Stimulated activated naive CD8-positive, alpha-beta T cell treated with anti-CD3 and anti-CD28 coated beads, Interleukin-15, Interleukin-2, amounts not matched to agents 100 ng/mL and 50 ng/mL, for 24 hours (primary cell): ENCODE measurements around the gene MYH10.

ENCODE experiments used
- H3K27ac Mint-ChIP-seq: one replicate; pipeline ENCODE4 v1.8.0; 2021; ENCODE audit warnings: mild to moderate bottlenecking, mixed read lengths
- H3K27me3 Mint-ChIP-seq: one replicate; pipeline ENCODE4 v1.8.0; 2021; ENCODE audit warnings: mixed read lengths
- H3K36me3 Mint-ChIP-seq: one replicate; pipeline ENCODE4 v1.8.0; 2021; ENCODE audit warnings: low read depth, mixed read lengths
- H3K4me1 Mint-ChIP-seq: one replicate; pipeline ENCODE4 v1.8.0; 2021; ENCODE audit warnings: low read depth, mixed read lengths
- H3K4me3 Mint-ChIP-seq: one replicate; pipeline ENCODE4 v1.8.0; 2021; ENCODE audit warnings: mild to moderate bottlenecking, mixed read lengths
- H3K9me3 Mint-ChIP-seq: one replicate; pipeline ENCODE4 v1.8.0; 2021; ENCODE audit warnings: mixed read lengths

Gene MYH10

DNA sequence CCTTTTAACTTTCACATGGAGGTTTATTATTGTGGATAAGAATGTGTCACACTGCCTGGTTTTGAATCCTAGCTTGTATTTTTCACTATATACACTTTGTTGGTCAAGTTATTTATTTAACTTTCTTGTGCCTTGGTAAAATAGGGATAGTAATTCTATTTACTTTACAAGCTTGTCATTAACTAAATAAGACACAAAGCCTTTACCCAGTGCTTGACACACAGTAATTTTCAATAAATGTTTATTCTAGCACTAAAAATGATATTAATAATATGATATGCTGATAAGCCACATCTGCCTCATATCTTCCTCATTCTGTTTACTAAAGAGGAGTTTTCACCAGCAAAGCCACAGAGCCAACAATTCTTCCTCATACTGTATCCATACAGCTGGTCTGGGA, 27.8 kb downstream of the MYH10 start:
- Mint-ChIP-seq H3K4me1 (no peaks in the 10 kb centered on the region), H3K9me3 (no peaks in the 10 kb centered on the region), H3K27ac (no peak overlapping the region), H3K36me3 (no peaks in the 10 kb centered on the region), H3K27me3 (peaks cover 16% of the 10 kb centered on the region), H3K4me3 (no peak overlapping the region)

DNA sequence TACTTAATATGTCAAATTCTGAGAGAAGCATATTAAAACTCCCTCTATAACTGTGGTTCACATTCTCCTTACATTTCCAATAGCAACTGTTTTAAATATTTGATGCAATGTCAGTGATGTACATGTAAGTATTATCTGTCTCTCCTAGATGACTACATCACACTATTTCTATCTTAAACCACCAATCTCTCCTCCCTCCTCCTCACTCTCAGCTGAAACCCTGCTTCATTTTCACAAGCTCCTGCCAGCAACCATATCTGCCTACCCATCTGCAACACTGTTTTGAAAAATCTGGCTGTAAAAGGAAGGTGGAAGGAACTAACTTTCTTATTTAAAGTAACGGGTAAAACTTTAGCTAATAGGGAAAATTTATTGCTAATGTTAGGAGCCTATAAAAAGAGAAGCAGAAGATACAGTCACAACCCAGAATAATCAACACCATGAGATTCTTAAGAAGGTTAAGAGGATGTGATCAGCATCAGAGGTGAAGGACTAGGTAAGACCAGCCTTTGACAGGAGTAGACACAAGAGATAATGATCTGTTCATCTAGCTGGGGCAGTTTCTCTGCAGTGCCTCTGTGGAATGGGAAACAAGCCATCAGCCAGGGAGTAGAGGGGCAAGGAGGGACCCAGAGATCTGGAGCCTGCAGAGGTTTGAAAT, 31.0 kb downstream of the MYH10 start:
- Mint-ChIP-seq H3K4me3 (no peak overlapping the region), H3K27me3 (peaks cover 9% of the 10 kb centered on the region), H3K9me3 (no peaks in the 10 kb centered on the region), H3K36me3 (no peaks in the 10 kb centered on the region), H3K4me1 (no peaks in the 10 kb centered on the region), H3K27ac (no peak overlapping the region)

DNA sequence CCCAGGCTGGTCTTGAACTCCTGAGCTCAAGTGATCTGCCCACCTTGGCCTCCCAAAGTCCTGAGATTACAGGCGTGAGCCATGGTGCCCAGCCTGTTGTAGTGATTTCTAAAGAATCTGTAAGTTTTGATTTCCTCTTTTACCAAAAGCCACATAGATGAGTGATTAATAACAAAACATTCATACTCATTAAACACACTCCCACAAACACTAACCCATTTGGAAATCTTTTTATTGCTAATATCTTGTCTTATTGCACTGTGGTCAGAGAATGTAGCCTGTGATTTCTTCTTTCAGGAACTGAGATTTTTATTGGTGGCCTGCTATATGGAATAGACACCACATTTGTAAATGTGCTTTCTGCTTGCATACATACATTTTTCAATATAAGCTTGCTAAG, 31.6 kb downstream of the MYH10 start:
- H3K36me3 Mint-ChIP-seq = no peaks in the 10 kb centered on the region
- H3K4me1 Mint-ChIP-seq = no peaks in the 10 kb centered on the region
- H3K9me3 Mint-ChIP-seq = no peaks in the 10 kb centered on the region
- H3K4me3 Mint-ChIP-seq = no peak overlapping the region
- H3K27me3 Mint-ChIP-seq = peaks cover 9% of the 10 kb centered on the region
- no peak overlapping the region for H3K27ac Mint-ChIP-seq

DNA sequence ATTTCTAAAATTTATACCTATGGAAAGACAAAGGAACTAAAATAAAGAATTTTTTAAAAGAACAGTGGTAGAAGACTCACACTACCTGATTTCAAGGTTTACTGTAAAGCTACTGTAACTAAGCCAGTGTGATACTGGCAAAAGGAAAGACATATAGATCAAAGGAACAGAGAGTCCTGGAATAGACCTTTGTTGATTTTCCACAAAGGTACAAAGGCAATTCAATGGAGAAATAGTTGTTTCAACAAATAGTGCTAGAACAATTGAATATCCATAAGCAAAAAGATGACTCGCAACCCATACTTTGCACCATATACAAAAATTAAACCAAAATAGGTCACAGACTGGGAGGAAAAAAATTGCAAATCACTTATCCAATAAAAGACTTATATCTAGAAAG, 36.7 kb downstream of the MYH10 start:
- Mint-ChIP-seq H3K4me3 (no peak overlapping the region), H3K36me3 (no peaks in the 10 kb centered on the region), H3K27me3 (peaks cover 22% of the 10 kb centered on the region)

DNA sequence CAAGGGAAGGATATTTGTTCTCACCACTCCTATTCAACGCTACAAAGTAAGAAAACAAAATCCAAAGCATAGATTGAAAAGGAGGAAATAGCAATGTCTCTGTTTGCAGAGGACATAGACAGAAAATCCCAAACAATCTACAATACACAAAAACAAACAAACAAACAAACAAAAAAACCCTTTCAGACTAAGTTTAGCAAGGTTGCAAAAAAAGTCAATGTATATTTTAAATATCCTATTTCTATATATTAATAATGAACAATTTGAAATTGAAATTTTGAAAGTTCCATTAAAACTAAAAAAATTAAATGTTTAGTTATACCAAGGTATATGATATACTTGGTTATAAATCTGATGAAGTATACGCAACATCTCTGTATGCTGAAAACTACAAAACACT, 37.2 kb downstream of the MYH10 start:
- Mint-ChIP-seq H3K9me3 (no peaks in the 10 kb centered on the region), H3K27me3 (peaks cover 25% of the 10 kb centered on the region), H3K4me3 (no peak overlapping the region), H3K4me1 (no peaks in the 10 kb centered on the region), H3K36me3 (no peaks in the 10 kb centered on the region), H3K27ac (no peak overlapping the region)

More for the DNA sequence above, 36.7 kb downstream of the MYH10 start:
- Mint-ChIP-seq H3K9me3 (no peaks in the 10 kb centered on the region), H3K4me1 (no peaks in the 10 kb centered on the region), H3K27ac (no peak overlapping the region)

DNA sequence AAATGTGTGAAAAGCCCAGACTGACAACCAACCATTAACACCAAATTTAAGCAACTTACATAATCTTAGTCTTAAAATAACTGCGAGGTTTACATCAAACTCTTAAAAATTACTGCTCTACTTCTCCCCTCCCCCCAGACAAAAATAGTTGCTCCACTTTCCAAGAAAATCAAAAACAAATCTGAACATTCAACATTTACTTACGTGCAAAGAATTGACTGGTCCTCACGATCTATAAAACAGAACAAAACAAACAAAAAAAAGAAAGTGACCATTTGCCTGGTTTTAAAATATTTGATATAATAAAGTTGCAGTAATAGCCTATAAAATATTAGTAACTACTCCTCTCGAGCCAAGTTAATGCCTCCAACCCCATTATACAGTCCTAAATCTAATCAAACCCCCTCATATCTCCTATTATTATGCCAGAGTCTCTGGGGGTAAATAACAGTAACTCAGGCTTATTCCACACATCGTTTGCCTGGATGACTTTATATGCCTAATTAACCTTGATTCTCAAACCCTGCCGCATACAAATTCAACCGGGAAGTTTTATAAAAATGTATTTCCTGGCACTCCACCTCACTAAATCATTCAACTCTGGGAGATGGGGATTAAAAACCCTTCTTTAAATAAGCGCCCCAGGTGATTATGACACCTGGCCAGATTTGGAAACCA, 41.5 kb downstream of the MYH10 start:
- Mint-ChIP-seq H3K4me3 (no peak overlapping the region), H3K4me1 (no peaks in the 10 kb centered on the region), H3K27ac (no peak overlapping the region), H3K36me3 (no peaks in the 10 kb centered on the region), H3K27me3 (peaks cover 30% of the 10 kb centered on the region), H3K9me3 (no peaks in the 10 kb centered on the region)

DNA sequence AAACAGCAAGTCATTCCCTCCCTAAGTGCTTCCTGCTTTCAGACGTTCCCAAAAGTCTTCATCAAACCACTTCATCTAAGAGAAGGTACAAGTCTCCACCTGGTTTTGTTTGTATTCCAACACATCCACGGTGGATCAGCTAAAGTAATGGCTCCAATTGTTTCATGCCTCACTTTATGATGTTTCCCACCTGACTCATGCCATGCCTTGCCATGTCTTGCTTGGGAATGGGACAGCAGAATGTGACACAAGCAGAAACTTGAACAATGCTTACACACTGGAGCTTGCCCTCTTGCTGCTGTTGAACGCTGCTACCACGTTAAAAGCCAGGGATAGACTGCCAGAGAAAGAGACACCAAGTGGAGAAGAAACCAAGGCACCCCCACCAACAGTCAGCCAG, 43.8 kb downstream of the MYH10 start:
- H3K4me3 Mint-ChIP-seq = no peak overlapping the region
- H3K27me3 Mint-ChIP-seq = peaks cover 16% of the 10 kb centered on the region

DNA sequence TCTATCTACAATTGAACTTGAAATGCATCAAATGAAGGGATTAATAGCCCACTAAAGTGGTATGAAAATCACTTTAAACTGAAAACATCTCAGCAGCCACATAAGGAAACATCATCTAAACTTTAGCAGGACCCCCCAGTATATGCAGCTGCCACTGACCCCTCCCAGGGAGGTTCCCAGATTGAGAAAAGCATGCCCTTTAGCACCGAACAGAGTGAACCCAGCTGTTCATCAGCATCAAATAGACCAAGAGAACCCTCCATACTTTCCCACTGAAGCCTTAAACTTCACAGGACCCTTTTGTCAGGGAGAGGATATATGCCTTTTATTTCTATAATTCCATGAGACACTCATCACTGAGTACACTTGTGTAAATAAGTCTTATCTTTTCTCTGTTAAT, 44.6 kb downstream of the MYH10 start:
- no peak overlapping the region for H3K4me3 Mint-ChIP-seq
- peaks cover 14% of the 10 kb centered on the region for H3K27me3 Mint-ChIP-seq
- H3K9me3 Mint-ChIP-seq = no peaks in the 10 kb centered on the region

More for the DNA sequence above, 43.8 kb downstream of the MYH10 start:
- Mint-ChIP-seq H3K36me3 (no peaks in the 10 kb centered on the region), H3K9me3 (no peaks in the 10 kb centered on the region), H3K4me1 (no peaks in the 10 kb centered on the region), H3K27ac (no peak overlapping the region)

DNA sequence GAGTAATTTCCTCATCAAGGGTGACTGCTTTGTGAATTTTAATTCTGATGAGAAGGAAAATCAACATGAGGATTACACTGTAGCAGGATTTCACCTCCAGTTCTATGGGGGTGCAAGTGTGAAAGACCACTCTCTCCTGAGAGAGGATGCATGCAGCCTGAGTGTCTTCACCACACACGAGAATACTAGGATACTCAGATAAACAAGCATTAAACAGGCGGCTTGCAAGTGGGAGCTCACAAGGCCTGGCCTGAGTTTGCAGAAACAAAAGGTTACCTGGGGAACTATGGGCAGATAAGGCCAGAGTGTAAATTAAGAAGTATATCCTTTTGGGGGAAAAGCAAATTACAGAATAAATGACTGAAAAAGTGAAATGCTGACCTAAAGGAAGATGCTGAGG, 46.6 kb downstream of the MYH10 start:
- Mint-ChIP-seq H3K4me1 (peaks cover 8% of the 10 kb centered on the region), H3K27me3 (peaks cover 11% of the 10 kb centered on the region), H3K27ac (no peak overlapping the region), H3K4me3 (no peak overlapping the region), H3K36me3 (no peaks in the 10 kb centered on the region), H3K9me3 (no peaks in the 10 kb centered on the region)

More for the DNA sequence above, 44.6 kb downstream of the MYH10 start:
- Mint-ChIP-seq H3K36me3 (no peaks in the 10 kb centered on the region), H3K27ac (no peak overlapping the region), H3K4me1 (peaks cover 5% of the 10 kb centered on the region)

DNA sequence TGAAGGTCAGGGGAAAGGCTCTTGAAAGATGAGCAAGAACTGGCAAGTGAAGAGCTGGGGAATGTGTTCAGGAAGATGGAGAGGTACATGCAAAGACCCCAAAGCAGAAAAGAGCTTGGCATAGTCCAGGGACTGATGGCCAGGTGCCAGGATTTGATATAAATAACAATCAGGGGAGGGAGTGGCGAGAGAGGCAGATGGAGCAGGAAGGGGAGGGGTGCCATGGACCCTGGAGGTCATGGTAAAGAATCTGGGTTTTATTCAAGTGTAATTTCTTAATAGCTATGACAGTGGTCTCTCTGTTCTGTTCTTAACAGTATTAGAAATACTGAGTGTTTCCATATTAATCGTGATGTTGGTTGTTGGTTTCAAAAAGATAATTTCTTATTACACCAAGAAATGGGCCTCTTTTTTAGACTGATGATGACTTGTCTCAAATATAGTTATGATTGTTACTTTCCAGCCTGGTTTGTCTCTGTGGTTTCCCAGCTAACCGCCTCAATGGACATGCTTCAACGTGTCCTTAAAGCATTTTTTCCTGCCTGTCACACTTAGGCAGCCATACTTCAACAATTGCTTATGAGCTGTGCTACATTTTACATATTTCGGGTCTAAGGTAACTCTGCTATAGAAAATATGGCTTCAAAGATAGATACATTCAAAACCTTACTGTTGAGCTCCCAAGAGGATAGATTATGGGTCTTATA, 49.4 kb downstream of the MYH10 start:
- Mint-ChIP-seq H3K4me1 (peaks cover 11% of the 10 kb centered on the region), H3K27ac (peak overlapping the region; percentile 36), H3K27me3 (no peaks in the 10 kb centered on the region), H3K4me3 (no peak overlapping the region), H3K9me3 (no peaks in the 10 kb centered on the region), H3K36me3 (no peaks in the 10 kb centered on the region)

DNA sequence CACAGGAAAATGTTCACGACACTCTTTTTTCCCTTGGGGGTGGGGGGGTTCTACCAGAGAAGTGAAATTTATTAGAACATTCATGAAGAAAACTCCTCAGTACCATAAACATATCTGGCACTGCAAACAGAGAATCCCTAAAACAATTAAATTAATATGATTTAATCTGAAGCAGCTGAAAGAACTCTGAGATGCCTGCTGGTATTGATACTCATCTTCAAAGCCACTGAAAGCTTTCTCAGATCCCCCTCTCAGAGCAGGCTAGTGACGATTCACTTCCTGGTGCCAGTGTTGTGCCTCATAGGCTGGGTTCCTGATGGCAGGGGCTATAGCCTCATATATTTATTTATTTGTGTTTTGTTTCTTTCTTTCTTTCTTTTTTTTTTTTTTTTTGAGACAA, 52.7 kb downstream of the MYH10 start:
- H3K36me3 Mint-ChIP-seq = no peaks in the 10 kb centered on the region
- H3K27ac Mint-ChIP-seq = no peak overlapping the region
- H3K27me3 Mint-ChIP-seq = no peaks in the 10 kb centered on the region
- peaks cover 11% of the 10 kb centered on the region for H3K4me1 Mint-ChIP-seq
- no peaks in the 10 kb centered on the region for H3K9me3 Mint-ChIP-seq
- H3K4me3 Mint-ChIP-seq = no peak overlapping the region

DNA sequence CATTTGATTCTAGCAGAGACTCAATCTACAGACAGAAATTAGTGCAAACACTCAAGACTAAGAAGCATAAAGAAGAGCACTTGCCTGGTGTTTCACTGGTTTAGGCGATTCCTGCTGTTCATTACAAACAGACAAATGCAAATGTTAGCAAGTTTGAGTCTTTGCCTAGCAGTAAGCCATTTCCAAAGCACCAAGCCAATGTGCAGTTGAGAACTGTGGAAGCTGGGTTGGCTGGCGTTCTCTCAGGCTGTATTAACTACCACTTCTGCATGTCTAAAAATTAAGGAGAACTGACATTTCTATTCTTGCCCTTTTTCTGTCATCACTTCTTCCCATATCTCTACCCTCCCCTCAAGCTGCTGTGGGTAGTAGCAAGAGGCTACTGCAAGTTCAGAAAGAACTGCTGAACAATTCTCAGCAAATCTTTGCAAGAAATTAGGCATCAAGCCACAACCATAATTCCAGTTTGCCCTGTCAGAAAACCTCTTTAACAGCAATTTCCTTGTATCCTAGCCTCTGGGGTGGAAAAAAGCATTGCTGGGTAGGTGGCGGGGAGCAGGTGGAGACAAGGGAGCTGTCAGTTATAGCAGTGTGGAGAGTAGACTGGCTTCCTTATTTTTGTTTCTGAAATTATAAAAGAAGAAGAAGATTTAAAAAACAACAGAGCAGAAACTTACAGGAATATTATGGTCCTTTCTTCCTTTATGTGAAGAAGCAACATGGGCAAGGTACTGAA, 53.8 kb downstream of the MYH10 start:
- peaks cover 11% of the 10 kb centered on the region for H3K4me1 Mint-ChIP-seq
- H3K9me3 Mint-ChIP-seq = no peaks in the 10 kb centered on the region
- no peaks in the 10 kb centered on the region for H3K36me3 Mint-ChIP-seq
- H3K27ac Mint-ChIP-seq = no peak overlapping the region
- H3K27me3 Mint-ChIP-seq = no peaks in the 10 kb centered on the region
- no peak overlapping the region for H3K4me3 Mint-ChIP-seq

DNA sequence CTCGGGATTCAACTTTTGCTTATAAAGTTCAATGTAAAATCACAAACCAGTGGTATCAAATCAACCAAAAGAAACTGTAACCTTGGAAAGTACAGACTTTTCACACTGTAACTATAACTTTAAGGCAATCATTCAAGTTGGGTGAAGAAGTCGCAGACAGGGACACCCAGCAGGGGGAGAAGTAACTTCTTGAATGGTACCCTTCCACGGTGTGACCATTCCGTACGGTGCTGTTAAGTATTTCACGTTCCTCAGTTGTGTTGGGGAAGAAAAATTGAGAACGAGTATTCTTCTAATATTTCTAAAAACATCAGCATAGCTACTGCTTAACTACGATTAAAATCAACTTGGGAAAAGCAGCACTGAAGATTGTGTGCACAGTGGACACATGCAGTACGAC, 55.8 kb downstream of the MYH10 start:
- H3K9me3 Mint-ChIP-seq = no peaks in the 10 kb centered on the region
- peaks cover 3% of the 10 kb centered on the region for H3K27me3 Mint-ChIP-seq
- no peaks in the 10 kb centered on the region for H3K36me3 Mint-ChIP-seq
- H3K4me3 Mint-ChIP-seq = no peak overlapping the region
- peaks cover 3% of the 10 kb centered on the region for H3K4me1 Mint-ChIP-seq
- no peak overlapping the region for H3K27ac Mint-ChIP-seq

DNA sequence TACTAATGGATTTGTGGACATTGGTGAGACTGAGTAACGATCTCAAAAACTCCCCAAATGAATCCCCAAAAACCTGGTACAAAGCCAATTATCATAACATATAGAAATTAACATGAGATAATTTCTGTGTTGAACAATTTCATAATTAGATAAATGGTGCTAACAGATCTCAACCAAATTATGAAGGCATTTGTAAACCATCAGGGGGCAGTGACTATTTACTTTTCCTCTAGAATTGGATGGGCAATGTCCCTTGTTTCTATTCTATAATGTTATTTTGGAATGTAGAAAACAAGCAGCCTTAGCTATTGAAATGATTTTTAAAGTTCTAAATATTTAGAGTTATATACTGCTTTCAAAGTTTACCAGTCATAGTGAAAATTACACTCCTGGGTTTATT, 57.8 kb downstream of the MYH10 start:
- no peaks in the 10 kb centered on the region for H3K9me3 Mint-ChIP-seq
- H3K4me3 Mint-ChIP-seq = no peak overlapping the region
- H3K36me3 Mint-ChIP-seq = no peaks in the 10 kb centered on the region
- H3K27me3 Mint-ChIP-seq = peaks cover 4% of the 10 kb centered on the region
- H3K27ac Mint-ChIP-seq = no peak overlapping the region
- H3K4me1 Mint-ChIP-seq = peaks cover 2% of the 10 kb centered on the region
